Esophagus muscularis mucosa (tissue), 3 donors: ENCODE results near the gene SGK1.

Experiments used
- POLR2A ChIP-seq: fragments of 450-650 bp; IDR thresholded peaks from one replicate; pipeline ENCODE4 v1.6.1; 2017; ENCODE audit warnings: antibody characterized with exemption, moderate library complexity, mild to moderate bottlenecking, low read depth
- POLR2AphosphoS5 ChIP-seq, 2 donors: sonication (generic); formaldehyde crosslinking; IDR thresholded peaks; one replicate each; pipeline ENCODE4 v1.6.1; 2017; ENCODE audit warnings: antibody characterized with exemption in 2 of 2
- TF ChIP-seq, protein P1 (sequence below), 3 experiments: fragments of 200-600 bp in 2 of 3; fragments of 450-650 bp in 1 of 3; sonication (generic) in 2 of 3; IDR thresholded peaks; one replicate each; pipeline ENCODE4 v1.5.1; 2017 to 2019; ENCODE audit warnings: antibody characterized with exemption in 3 of 3, mild to moderate bottlenecking in 2 of 3, moderate library complexity in 1 of 3

DNA sequence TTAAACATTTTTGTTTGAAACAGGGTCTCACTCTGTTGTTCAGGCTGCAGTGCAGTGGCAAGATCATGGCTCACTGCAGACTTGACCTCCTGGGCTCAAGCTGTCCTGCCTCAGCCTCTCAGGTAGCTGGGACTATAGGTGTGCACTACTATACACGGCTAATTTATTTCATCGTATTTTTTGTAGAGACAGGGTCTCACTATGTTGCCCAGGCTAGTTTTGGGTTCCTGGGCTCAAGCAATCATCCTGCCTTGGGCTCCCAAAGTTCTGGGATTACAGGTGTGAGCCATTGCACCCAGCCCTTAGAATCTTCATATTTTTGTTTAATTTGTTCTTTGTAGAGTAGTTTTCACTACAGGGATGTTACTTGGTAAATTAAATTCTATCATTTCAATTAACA lies 67.1 kb downstream of the SGK1 start:
- TF ChIP-seq, protein P1, sequence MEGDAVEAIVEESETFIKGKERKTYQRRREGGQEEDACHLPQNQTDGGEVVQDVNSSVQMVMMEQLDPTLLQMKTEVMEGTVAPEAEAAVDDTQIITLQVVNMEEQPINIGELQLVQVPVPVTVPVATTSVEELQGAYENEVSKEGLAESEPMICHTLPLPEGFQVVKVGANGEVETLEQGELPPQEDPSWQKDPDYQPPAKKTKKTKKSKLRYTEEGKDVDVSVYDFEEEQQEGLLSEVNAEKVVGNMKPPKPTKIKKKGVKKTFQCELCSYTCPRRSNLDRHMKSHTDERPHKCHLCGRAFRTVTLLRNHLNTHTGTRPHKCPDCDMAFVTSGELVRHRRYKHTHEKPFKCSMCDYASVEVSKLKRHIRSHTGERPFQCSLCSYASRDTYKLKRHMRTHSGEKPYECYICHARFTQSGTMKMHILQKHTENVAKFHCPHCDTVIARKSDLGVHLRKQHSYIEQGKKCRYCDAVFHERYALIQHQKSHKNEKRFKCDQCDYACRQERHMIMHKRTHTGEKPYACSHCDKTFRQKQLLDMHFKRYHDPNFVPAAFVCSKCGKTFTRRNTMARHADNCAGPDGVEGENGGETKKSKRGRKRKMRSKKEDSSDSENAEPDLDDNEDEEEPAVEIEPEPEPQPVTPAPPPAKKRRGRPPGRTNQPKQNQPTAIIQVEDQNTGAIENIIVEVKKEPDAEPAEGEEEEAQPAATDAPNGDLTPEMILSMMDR (IDR thresholded peaks at IDR 0.05), result no peak
- TF ChIP-seq POLR2A (no peak), POLR2AphosphoS5 (IDR thresholded peaks at IDR 0.05) (no peak)
